A549 (cell line): Measurements from ENCODE around the gene ZFP62. TPM values are rescaled to one million over a fixed set of nuclear protein-coding genes. Genes with fewer than 3 reads are reported as not detected.

Source experiments
- ATAC-seq, 2 experiments: fragments of 200-7000 bp in 1 of 2; fragments of >200 bp in 1 of 2; cut with Nextera tagmentation in 1 of 2; cut with Tn5 transposase in 1 of 2; 3 replicates each; pipeline versions ENCODE4 v1.8.0 to v1.9.1; 2018 to 2020; ENCODE audit warnings: mild to moderate bottlenecking in 1 of 2, moderate library complexity in 1 of 2
- CTCF ChIA-PET: fragments of 300-600 bp; sonication (Branson Sonifier 250); formaldehyde crosslinking; extraction: SDS; loops from one replicate; lab custom pipeline; 2021; ENCODE audit warnings: antibody characterized with exemption, inconsistent platforms; lab: Yijun Ruan, JAX
- POLR2A ChIA-PET: fragments of 350-600 bp; formaldehyde crosslinking; extraction: SDS; loops from one replicate; lab custom pipeline; 2021; ENCODE audit warnings: antibody characterized with exemption, inconsistent platforms; lab: Yijun Ruan, JAX
- DNase-seq, 2 experiments: peaks; one replicate each; pipeline versions ENCODE4 v3.0.0 to v3.0.0-alpha.2; 2011 to 2016; ENCODE audit warnings: low read depth in 1 of 2, low spot score in 1 of 2
- FAIRE-seq: peaks from 2 replicates; lab custom pipeline; 2011; peaks lifted over from hg19 to GRCh38; lab: Jason Lieb, UNC
- H3K27ac ChIP-seq, 2 experiments: fragments of >200 bp; sonication (Bioruptor Twin); formaldehyde crosslinking; 3 replicates each; pipeline ENCODE4 v1.5.1; 2016 to 2017
- H3K4me1 ChIP-seq: fragments of >200 bp; sonication (Bioruptor Twin); formaldehyde crosslinking; 3 replicates; pipeline ENCODE4 v1.6.1; 2016
- H3K4me2 ChIP-seq: fragments of >200 bp; sonication (Bioruptor Twin); formaldehyde crosslinking; 3 replicates; pipeline ENCODE4 v1.6.1; 2016
- H3K4me3 ChIP-seq: fragments of >200 bp; sonication (Bioruptor Twin); formaldehyde crosslinking; 3 replicates; pipeline ENCODE4 v1.5.1; 2016
- H3K9me3 ChIP-seq: fragments of >200 bp; sonication (Bioruptor Twin); formaldehyde crosslinking; 3 replicates; pipeline ENCODE4 v1.6.1; 2016
- BHLHE40 ChIP-seq: IDR thresholded peaks from 2 replicates; pipeline ENCODE4 v1.6.1; 2012; ENCODE audit warnings: low read depth, low read length, inconsistent platforms
- CBX2 ChIP-seq: fragments of 200-600 bp; sonication (generic); IDR thresholded peaks from 2 replicates; pipeline ENCODE4 v1.6.1; 2016; ENCODE audit warnings: low read depth, mild to moderate bottlenecking, borderline replicate concordance
- EP300 ChIP-seq, 2 experiments: fragments of >200 bp; sonication (Bioruptor Twin); formaldehyde crosslinking; IDR thresholded peaks; 2 replicates in 1 of 2; 3 replicates in 1 of 2; pipeline ENCODE4 v1.6.1; 2016 to 2017
- MAZ ChIP-seq: fragments of 150-350 bp; IDR thresholded peaks from 2 replicates; pipeline ENCODE4 v1.6.1; 2014; ENCODE audit warnings: antibody characterized with exemption, low read depth, low read length, borderline replicate concordance
- NFE2L2 ChIP-seq: fragments of 150-350 bp; conservative IDR thresholded peaks from 2 replicates; pipeline ENCODE4 v1.6.1; 2014; ENCODE audit warnings: low read length
- POLR2A ChIP-seq: IDR thresholded peaks from 2 replicates; pipeline ENCODE4 v1.6.1; 2012; ENCODE audit warnings: mild to moderate bottlenecking, low read length
- POLR2AphosphoS2 ChIP-seq: conservative IDR thresholded peaks from 2 replicates; pipeline ENCODE4 v1.6.1; 2012; ENCODE audit warnings: low read length, improper control_type of control experiment, inconsistent platforms
- RAD21 ChIP-seq, 2 experiments: fragments of >200 bp in 1 of 2; sonication (Bioruptor Twin) in 1 of 2; formaldehyde crosslinking in 1 of 2; IDR thresholded peaks in 1 of 2; conservative IDR thresholded peaks in 1 of 2; 2 replicates in 1 of 2; 3 replicates in 1 of 2; pipeline ENCODE4 v1.6.1; 2012 to 2018; ENCODE audit warnings: inconsistent platforms in 1 of 2
- RFX5 ChIP-seq: fragments of 450-650 bp; IDR thresholded peaks from 2 replicates; pipeline ENCODE4 v1.7.1; 2014; ENCODE audit warnings: antibody characterized with exemption, mild to moderate bottlenecking, moderate library complexity
- RNF2 ChIP-seq: fragments of 200-600 bp; sonication (generic); IDR thresholded peaks from 2 replicates; pipeline ENCODE4 v1.6.1; 2016; ENCODE audit warnings: low read depth, mild to moderate bottlenecking, antibody characterized with exemption, moderate library complexity, borderline replicate concordance
- SMC3 ChIP-seq: fragments of >200 bp; sonication (Bioruptor Twin); formaldehyde crosslinking; IDR thresholded peaks from 3 replicates; pipeline ENCODE4 v1.6.1; 2018; ENCODE audit warnings: inconsistent platforms
- ZFP36 ChIP-seq: fragments of 450-650 bp; IDR thresholded peaks from 2 replicates; pipeline ENCODE4 v1.6.1; 2014; ENCODE audit warnings: borderline replicate concordance; ENCODE audit not compliant: partially characterized antibody
- WGBS: methylation state at CpG from one replicate; pipeline ENCODE4 v1.1.6; 2017; ENCODE audit errors: missing lambda C conversion rate; 5-methylcytosine and 5-hydroxymethylcytosine counted together
- polyA plus RNA-seq, 4 experiments: library from polyadenylated mRNA; depleted of rRNA in 3 of 4; stranded (reverse); fragments of >200 nt; fragmentation: RNase III in 1 of 4; extraction: RNeasy Plus Mini Kit Qiagen cat#74134 plus additional on column Dnase treatment in 1 of 4; gene quantifications; 2 replicates in 3 of 4; 3 replicates in 1 of 4; pipeline ENCODE4 v1.2.3, GENCODE V29; 2011 to 2017
- TF ChIP-seq, protein P1 (sequence below): fragments of >200 bp; sonication (Bioruptor Twin); formaldehyde crosslinking; IDR thresholded peaks from 3 replicates; pipeline ENCODE4 v1.6.1; 2016
- TF ChIP-seq, protein P2 (sequence below): fragments of 150-350 bp; IDR thresholded peaks from 2 replicates; pipeline ENCODE4 v1.6.1; 2014; ENCODE audit warnings: low read depth, mild to moderate bottlenecking, low read length
- TF ChIP-seq, protein P3 (sequence below): fragments of 450-650 bp; IDR thresholded peaks from 2 replicates; pipeline ENCODE4 v1.6.1; 2014; ENCODE audit warnings: antibody characterized with exemption
- TF ChIP-seq, protein P4 (sequence below): fragments of >200 bp; sonication (Bioruptor Twin); formaldehyde crosslinking; IDR thresholded peaks from 3 replicates; pipeline ENCODE4 v1.5.1; 2016

Gene ZFP62
- polyA plus RNA-seq, 2 of the 4 experiments (the other 2 are of a cell fraction): 13.9 to 23.4 TPM

DNA sequence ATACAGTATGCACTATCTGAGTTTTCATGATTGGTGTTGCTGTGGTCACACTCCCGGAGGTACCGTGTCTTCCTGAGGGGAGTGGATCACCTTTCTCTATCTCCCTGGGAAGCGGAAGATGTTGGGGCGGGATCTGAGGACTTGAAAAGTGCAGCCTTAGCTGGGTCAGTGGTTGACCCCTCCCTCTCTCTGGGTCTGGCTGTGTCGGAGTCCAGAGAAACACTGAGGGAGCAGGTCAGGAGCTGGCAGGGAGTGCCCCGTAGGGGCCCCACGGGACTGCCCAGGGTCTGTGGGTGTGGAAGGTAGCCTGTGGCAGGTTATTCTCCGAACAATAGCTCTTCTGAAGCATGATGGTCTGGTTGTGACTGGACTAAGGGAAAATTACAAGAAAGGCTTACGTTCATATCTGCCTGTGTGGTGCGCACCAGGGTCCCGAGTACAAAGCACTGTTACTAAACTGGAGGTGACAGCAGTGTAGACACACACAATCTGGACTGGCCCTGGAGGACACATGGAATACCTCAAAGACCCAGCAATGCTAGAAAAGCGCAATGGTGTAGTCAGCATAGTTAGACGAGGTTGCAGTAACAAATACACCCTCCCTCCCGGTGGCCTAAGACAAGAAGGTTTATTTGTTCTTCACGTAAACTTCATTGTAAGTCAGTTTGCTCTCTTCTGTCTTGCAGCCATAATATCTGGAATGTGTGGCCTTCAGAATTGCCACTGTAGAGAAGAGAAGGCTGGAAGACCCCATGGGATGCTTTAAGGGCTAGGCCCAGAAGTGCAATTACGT lies 9.4 kb upstream of the ZFP62 start:
- peaks cover 29% of the 10 kb centered on the region for H3K4me1 ChIP-seq
- ATAC-seq (no peak), DNase-seq (no peak), FAIRE-seq (no peak)
- H3K4me3 ChIP-seq: no peak overlapping the region
- TF ChIP-seq, protein P1, sequence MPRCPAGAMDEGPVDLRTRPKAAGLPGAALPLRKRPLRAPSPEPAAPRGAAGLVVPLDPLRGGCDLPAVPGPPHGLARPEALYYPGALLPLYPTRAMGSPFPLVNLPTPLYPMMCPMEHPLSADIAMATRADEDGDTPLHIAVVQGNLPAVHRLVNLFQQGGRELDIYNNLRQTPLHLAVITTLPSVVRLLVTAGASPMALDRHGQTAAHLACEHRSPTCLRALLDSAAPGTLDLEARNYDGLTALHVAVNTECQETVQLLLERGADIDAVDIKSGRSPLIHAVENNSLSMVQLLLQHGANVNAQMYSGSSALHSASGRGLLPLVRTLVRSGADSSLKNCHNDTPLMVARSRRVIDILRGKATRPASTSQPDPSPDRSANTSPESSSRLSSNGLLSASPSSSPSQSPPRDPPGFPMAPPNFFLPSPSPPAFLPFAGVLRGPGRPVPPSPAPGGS: no peak
- TF ChIP-seq POLR2A (no peak), ZFP36 (no peak), SMC3 (no peak), POLR2AphosphoS2 (no peak), RNF2 (no peak), EP300 (IDR thresholded peaks at IDR 0.05) (no peak), BHLHE40 (no peak), MAZ (no peak), CBX2 (no peak), NFE2L2 (no peak)
- TF ChIP-seq, protein P2, sequence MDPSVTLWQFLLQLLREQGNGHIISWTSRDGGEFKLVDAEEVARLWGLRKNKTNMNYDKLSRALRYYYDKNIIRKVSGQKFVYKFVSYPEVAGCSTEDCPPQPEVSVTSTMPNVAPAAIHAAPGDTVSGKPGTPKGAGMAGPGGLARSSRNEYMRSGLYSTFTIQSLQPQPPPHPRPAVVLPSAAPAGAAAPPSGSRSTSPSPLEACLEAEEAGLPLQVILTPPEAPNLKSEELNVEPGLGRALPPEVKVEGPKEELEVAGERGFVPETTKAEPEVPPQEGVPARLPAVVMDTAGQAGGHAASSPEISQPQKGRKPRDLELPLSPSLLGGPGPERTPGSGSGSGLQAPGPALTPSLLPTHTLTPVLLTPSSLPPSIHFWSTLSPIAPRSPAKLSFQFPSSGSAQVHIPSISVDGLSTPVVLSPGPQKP: no peak
- TF ChIP-seq, protein P3, sequence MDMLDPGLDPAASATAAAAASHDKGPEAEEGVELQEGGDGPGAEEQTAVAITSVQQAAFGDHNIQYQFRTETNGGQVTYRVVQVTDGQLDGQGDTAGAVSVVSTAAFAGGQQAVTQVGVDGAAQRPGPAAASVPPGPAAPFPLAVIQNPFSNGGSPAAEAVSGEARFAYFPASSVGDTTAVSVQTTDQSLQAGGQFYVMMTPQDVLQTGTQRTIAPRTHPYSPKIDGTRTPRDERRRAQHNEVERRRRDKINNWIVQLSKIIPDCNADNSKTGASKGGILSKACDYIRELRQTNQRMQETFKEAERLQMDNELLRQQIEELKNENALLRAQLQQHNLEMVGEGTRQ: no peak
- TF ChIP-seq, protein P4, sequence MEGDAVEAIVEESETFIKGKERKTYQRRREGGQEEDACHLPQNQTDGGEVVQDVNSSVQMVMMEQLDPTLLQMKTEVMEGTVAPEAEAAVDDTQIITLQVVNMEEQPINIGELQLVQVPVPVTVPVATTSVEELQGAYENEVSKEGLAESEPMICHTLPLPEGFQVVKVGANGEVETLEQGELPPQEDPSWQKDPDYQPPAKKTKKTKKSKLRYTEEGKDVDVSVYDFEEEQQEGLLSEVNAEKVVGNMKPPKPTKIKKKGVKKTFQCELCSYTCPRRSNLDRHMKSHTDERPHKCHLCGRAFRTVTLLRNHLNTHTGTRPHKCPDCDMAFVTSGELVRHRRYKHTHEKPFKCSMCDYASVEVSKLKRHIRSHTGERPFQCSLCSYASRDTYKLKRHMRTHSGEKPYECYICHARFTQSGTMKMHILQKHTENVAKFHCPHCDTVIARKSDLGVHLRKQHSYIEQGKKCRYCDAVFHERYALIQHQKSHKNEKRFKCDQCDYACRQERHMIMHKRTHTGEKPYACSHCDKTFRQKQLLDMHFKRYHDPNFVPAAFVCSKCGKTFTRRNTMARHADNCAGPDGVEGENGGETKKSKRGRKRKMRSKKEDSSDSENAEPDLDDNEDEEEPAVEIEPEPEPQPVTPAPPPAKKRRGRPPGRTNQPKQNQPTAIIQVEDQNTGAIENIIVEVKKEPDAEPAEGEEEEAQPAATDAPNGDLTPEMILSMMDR: no peak
- WGBS: 61% methylated on average over 14 of the region's 16 CpGs
- no peak overlapping the region for H3K4me2 ChIP-seq
- no peak overlapping the region for H3K27ac ChIP-seq
- POLR2A ChIA-PET: no interaction called here
- H3K9me3 ChIP-seq: no peaks in the 10 kb centered on the region
- CTCF ChIA-PET: interaction anchor here (0.6 to 4.3 kb wide), 12 partner anchors 9 to 314 kb away, joined by 3 to 24 read pairs (median 6); partner anchors contain the start of gene ZFP62

DNA sequence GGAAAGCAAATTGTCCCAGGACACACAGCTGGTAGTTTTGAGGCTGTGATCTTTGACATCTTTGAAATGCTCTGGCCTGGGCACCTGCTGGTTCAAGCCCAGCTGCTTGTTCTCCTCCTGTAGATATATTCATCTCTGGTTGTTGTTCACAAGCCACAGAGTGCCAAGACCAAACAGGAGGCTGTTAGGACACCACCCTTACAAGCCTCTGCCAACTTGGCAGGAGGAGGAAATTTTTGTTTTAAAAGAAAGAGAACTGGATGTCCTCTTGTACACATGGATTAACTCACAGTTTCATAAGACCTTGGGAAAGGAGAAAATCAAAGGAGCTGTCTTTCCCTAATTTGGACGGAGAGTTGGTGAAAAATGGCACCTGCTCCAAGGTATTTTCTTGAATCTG lies 8.5 kb upstream of the ZFP62 start:
- ChIA-PET POLR2A (interaction anchor here (1.0 kb wide), 1 partner anchor 59 kb away, joined by 4 read pairs; no protein-coding TSS in a partner anchor), CTCF (interaction anchor here (0.6 to 4.3 kb wide), 35 partner anchors 7 to 315 kb away, joined by 3 to 24 read pairs (median 5); partner anchors contain the start of gene ZFP62)
- 92% methylated on average over 1 of the region's 1 CpG for whole genome bisulfite sequencing
- no peak overlapping the region for H3K4me2 ChIP-seq
- H3K9me3 ChIP-seq: no peaks in the 10 kb centered on the region
- H3K4me3 ChIP-seq: no peak overlapping the region
- no peak for ATAC-seq
- TF ChIP-seq RNF2 (no peak), SMC3 (no peak), RFX5 (no peak), EP300 (IDR thresholded peaks at IDR 0.05) (no peak), RAD21 (conservative IDR thresholded peaks at IDR 0.05 in 1 of 2, IDR thresholded peaks at IDR 0.05 in 1 of 2) (no peak), MAZ (no peak)
- TF ChIP-seq, all 56 proteins: peak for 0
- FAIRE-seq: no peak
- Histone ChIP-seq H3K27ac (no peak overlapping the region), H3K4me1 (peaks cover 33% of the 10 kb centered on the region)
- DNase-seq: no peak
